Measurements from ENCODE around the gene AUNIP.

Gene AUNIP

DNA sequence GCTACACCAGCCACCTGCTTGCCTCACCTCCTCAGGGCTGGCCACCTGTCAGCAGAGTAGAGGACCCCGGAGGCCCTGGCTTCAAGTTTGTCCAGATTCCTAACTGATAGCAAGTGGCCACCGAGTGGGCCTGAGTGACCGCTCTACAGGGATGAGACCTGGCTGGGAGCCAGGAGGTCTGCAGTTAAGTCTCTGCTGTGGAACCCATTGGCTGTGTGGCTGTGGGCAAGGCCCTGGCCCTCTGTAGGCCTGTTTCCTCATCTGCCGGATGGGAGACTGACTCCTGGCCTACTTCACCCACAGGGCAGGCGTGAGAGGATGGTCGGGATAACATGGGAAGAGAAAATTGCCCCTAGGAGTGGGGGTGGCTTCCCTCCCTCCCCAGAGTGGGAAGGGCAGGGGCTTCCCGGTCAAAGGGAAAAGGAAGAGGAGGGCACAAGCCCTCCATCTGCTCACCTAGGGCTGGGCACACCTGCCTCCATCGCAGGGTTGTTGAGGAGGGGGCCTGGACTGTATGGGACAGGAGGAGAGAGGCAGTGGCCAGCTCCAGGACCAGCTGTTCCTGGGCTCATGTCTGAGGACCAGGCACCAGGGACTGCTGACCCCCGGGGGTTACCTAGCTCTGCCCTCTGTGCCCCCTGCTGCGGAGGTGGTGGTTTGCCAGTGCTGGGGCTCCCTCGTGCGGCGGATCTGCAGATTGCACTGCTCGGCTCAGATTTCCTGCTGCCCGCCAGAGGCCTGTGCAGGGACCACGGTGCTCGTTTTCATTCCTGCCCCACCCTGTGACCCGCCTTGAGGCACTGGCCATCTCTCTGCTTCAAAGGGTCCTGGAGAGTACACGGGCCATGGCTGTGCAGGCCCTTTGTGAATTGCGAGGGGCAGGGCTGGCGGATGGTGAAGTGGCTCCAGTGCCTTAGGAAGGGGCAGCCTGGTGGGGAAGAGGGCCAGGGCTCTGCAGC, 48.6 kb downstream of the AUNIP start:
- no peaks in the 10 kb centered on the region for H3K79me2 ChIP-seq (ENCODE audit: low read length)
- H3F3A ChIP-seq (ENCODE audit: insufficient read depth, low read length), result no peaks in the 10 kb centered on the region
- H3K4me2 ChIP-seq (ENCODE audit: low read depth, low read length), result no peak overlapping the region
- H3K4me1 ChIP-seq (ENCODE audit: low read length), result no peaks in the 10 kb centered on the region
- H3K27ac ChIP-seq (ENCODE audit: low read length), result no peak overlapping the region
- H3K9me3 ChIP-seq (replicated peaks; ENCODE audit: insufficient read depth, low read length), result no peaks in the 10 kb centered on the region
- H3K9ac ChIP-seq (ENCODE audit: low read length), result no peak overlapping the region
- TF ChIP-seq, protein P1, sequence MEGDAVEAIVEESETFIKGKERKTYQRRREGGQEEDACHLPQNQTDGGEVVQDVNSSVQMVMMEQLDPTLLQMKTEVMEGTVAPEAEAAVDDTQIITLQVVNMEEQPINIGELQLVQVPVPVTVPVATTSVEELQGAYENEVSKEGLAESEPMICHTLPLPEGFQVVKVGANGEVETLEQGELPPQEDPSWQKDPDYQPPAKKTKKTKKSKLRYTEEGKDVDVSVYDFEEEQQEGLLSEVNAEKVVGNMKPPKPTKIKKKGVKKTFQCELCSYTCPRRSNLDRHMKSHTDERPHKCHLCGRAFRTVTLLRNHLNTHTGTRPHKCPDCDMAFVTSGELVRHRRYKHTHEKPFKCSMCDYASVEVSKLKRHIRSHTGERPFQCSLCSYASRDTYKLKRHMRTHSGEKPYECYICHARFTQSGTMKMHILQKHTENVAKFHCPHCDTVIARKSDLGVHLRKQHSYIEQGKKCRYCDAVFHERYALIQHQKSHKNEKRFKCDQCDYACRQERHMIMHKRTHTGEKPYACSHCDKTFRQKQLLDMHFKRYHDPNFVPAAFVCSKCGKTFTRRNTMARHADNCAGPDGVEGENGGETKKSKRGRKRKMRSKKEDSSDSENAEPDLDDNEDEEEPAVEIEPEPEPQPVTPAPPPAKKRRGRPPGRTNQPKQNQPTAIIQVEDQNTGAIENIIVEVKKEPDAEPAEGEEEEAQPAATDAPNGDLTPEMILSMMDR (IDR thresholded peaks at IDR 0.05; ENCODE audit: low read length), result peak; percentile 95
- TF ChIP-seq EZH2phosphoT487 (IDR thresholded peaks at IDR 0.05; ENCODE audit: low read length) (no peak), EZH2 (optimal IDR thresholded peaks at IDR 0.05; ENCODE audit: low read depth, low read length) (no peak)
- no peaks in the 10 kb centered on the region for H3K27me3 ChIP-seq (replicated peaks; ENCODE audit: insufficient read depth, low read length)
- peak; percentile 50 for DNase-seq
- no peak overlapping the region for H3K4me3 ChIP-seq (ENCODE audit: low read length)
- H3K36me3 ChIP-seq (replicated peaks; ENCODE audit: insufficient read depth, low read length), result no peaks in the 10 kb centered on the region
- no peaks in the 10 kb centered on the region for H4K20me1 ChIP-seq (ENCODE audit: insufficient read depth, low read length)
- H2AFZ ChIP-seq (ENCODE audit: low read length), result no peak overlapping the region
- H3K9me2 ChIP-seq (replicated peaks; ENCODE audit: insufficient read depth, low read length), result no peaks in the 10 kb centered on the region

DNA sequence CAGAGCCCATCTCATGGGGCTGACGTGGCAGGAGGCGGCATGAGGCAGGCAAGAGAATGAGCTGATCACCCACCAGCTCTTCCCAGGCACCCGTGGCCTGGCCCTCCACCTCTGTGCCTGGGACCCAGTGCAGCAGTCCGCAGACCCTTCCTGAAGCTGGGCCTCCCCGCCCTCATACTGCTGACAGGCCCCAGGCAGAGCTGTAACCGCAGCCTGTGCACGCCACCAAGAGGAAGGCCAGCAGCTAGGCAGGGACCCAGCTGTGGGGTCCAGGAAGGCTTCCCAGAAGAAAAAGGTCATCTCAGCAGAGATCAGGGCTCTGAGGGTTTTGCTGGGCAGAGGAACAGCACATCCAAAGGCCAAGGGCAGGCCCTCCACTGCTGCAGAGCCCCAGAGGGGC, 49.3 kb downstream of the AUNIP start:
- Histone ChIP-seq H3K27ac (ENCODE audit: low read length) (no peak overlapping the region), H3K9me3 (replicated peaks; ENCODE audit: insufficient read depth, low read length) (no peaks in the 10 kb centered on the region), H3K27me3 (replicated peaks; ENCODE audit: insufficient read depth, low read length) (no peaks in the 10 kb centered on the region), H2AFZ (ENCODE audit: low read length) (no peak overlapping the region), H3F3A (ENCODE audit: insufficient read depth, low read length) (no peaks in the 10 kb centered on the region), H3K79me2 (ENCODE audit: low read length) (no peaks in the 10 kb centered on the region), H3K4me1 (ENCODE audit: low read length) (no peaks in the 10 kb centered on the region), H3K9me2 (replicated peaks; ENCODE audit: insufficient read depth, low read length) (no peaks in the 10 kb centered on the region), H3K4me3 (ENCODE audit: low read length) (no peak overlapping the region), H3K9ac (ENCODE audit: low read length) (no peak overlapping the region), H3K36me3 (replicated peaks; ENCODE audit: insufficient read depth, low read length) (no peaks in the 10 kb centered on the region), H4K20me1 (ENCODE audit: insufficient read depth, low read length) (no peaks in the 10 kb centered on the region), H3K4me2 (ENCODE audit: low read depth, low read length) (no peak overlapping the region)
- DNase-seq, result no peak
- TF ChIP-seq, protein P1 (IDR thresholded peaks at IDR 0.05; ENCODE audit: low read length), result no peak
- TF ChIP-seq EZH2 (optimal IDR thresholded peaks at IDR 0.05; ENCODE audit: low read depth, low read length), result no peak
- no peak for TF ChIP-seq EZH2phosphoT487 (IDR thresholded peaks at IDR 0.05; ENCODE audit: low read length)

DNA sequence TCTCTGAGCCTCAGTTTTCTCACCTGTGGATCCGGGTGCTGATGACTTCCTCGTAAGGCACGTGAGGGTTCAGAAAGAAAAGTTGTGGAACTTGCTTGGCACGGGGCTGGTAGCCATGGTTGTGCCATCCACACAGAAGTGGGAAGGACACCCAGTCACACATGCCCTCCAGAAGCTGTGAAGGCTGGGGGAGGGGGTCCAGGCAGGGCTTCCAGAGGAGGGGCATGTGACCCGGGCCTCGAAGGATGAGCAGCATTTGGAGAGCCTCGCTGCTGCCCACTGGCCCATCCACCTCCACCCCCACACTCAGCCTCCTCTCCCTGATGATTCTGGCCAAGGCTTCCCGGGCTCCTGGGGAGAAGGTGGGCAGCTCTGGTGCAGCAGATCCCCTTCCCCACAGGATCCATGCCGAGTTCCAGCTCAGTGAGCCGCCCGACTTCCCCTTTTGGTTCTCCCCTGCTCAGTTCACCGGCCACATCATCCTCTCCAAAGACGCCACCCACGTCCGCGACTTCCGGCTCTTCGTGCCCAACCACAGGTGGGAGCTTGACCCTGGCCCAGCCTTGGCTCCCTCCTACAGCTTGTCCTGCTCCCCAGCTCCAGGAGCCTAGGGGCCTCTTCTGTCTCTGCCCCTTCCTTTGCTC, 49.9 kb downstream of the AUNIP start:
- Histone ChIP-seq H3K27me3 (replicated peaks; ENCODE audit: insufficient read depth, low read length) (no peaks in the 10 kb centered on the region), H3K9me2 (replicated peaks; ENCODE audit: insufficient read depth, low read length) (no peaks in the 10 kb centered on the region), H3K9ac (ENCODE audit: low read length) (no peak overlapping the region), H3K4me2 (ENCODE audit: low read depth, low read length) (no peak overlapping the region), H3K4me1 (ENCODE audit: low read length) (no peaks in the 10 kb centered on the region), H3F3A (ENCODE audit: insufficient read depth, low read length) (no peaks in the 10 kb centered on the region), H3K9me3 (replicated peaks; ENCODE audit: insufficient read depth, low read length) (no peaks in the 10 kb centered on the region), H4K20me1 (ENCODE audit: insufficient read depth, low read length) (no peaks in the 10 kb centered on the region), H3K4me3 (ENCODE audit: low read length) (no peak overlapping the region), H3K79me2 (ENCODE audit: low read length) (no peaks in the 10 kb centered on the region), H2AFZ (ENCODE audit: low read length) (no peak overlapping the region), H3K36me3 (replicated peaks; ENCODE audit: insufficient read depth, low read length) (no peaks in the 10 kb centered on the region), H3K27ac (ENCODE audit: low read length) (no peak overlapping the region)
- no peak for DNase-seq
- TF ChIP-seq EZH2 (optimal IDR thresholded peaks at IDR 0.05; ENCODE audit: low read depth, low read length) (no peak), EZH2phosphoT487 (IDR thresholded peaks at IDR 0.05; ENCODE audit: low read length) (no peak)
- TF ChIP-seq, protein P1 (IDR thresholded peaks at IDR 0.05; ENCODE audit: low read length), result no peak
